Muscle layer of colon (tissue), 2 donors: ENCODE measurements around the gene CHD6.
"Not testable (repeated sequence)": the region's sequence is repeated elsewhere in the genome, so short reads cannot be mapped to it uniquely, and the experiment has no call there.

Experiments used
- H3K27ac ChIP-seq: one replicate; pipeline ENCODE4 v1.7.0; 2013; ENCODE audit warnings: low read depth, mild to moderate bottlenecking, low read length, moderate library complexity
- H3K27me3 ChIP-seq, 2 donors: one replicate each; pipeline ENCODE4 v1.7.0; 2013; ENCODE audit warnings: low read length in 2 of 2, mild to moderate bottlenecking in 2 of 2; ENCODE audit not compliant: insufficient read depth in 2 of 2, control insufficient read depth in 1 of 2
- H3K36me3 ChIP-seq: one replicate; pipeline ENCODE4 v1.7.0; 2013; ENCODE audit warnings: mild to moderate bottlenecking, low read length; ENCODE audit not compliant: insufficient read depth
- H3K4me1 ChIP-seq: one replicate; pipeline ENCODE4 v1.7.0; 2013; ENCODE audit warnings: mild to moderate bottlenecking, low read length; ENCODE audit not compliant: insufficient read depth
- H3K4me3 ChIP-seq, 2 donors: one replicate each; pipeline ENCODE4 v1.7.0; 2013; ENCODE audit warnings: low read length in 2 of 2, low read depth in 1 of 2, mild to moderate bottlenecking in 1 of 2, moderate library complexity in 1 of 2
- H3K9ac ChIP-seq: one replicate; pipeline ENCODE4 v1.7.0; 2013; ENCODE audit warnings: low read length
- H3K9me3 ChIP-seq: one replicate; pipeline ENCODE4 v1.7.0; 2013; ENCODE audit warnings: mild to moderate bottlenecking, low read length
- donor health status: abdominal sarcoma.
- donor health status: Adenocarcinoma of cecum.

The CHD6 gene

DNA sequence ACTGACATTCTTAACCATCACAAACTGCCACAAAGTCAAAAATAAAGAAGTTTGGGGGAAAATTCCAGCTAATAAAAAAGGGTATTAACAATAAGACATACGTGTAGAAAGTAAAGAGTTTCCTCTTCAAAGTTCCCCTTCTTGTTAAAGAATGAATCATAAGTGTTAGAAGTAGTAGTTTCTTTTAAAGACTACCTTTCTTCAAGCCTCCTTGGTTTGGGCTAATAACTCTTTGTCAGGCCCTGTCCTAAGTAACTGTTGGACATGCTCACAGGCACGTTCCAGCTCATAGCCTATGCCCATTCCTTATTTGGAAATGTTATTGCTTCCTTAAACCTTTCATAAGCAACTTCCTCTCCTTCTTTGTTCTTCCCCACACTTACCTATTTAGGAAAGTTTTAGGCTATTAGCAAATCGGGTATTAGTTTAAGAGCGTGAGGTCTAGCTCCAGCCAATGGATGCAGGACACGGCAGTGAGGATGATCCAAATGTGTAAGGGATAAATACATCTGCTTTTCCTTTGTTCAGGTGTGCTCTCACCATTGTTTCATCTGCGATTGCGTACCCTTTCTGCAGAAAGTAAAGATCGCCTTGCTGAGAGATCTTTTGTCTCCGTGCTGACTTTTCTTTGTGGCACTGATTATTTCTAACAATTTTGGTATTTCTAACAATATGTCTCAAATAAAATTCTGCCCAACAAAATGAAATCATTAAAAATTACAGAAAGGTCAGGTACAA lies 64.9 kb downstream of the CHD6 start:
- no peak overlapping the region for H3K4me3 ChIP-seq
- H3K36me3 ChIP-seq: no peaks in the 10 kb centered on the region
- H3K27ac ChIP-seq: no peak overlapping the region
- no peaks in the 10 kb centered on the region for H3K9me3 ChIP-seq
- H3K27me3 ChIP-seq: no peaks in the 10 kb centered on the region
- peaks cover 18% of the 10 kb centered on the region for H3K4me1 ChIP-seq
- H3K9ac ChIP-seq: no peak overlapping the region

GRCh38 chr20:41552295-41553068 lies 65.7 kb downstream of the CHD6 start:
- Histone ChIP-seq H3K4me3 (no peak overlapping the region), H3K9ac (no peak overlapping the region), H3K27ac (no peak overlapping the region), H3K27me3 (no peaks in the 10 kb centered on the region), H3K36me3 (no peaks in the 10 kb centered on the region), H3K4me1 (peaks cover 9% of the 10 kb centered on the region), H3K9me3 (no peaks in the 10 kb centered on the region)

DNA sequence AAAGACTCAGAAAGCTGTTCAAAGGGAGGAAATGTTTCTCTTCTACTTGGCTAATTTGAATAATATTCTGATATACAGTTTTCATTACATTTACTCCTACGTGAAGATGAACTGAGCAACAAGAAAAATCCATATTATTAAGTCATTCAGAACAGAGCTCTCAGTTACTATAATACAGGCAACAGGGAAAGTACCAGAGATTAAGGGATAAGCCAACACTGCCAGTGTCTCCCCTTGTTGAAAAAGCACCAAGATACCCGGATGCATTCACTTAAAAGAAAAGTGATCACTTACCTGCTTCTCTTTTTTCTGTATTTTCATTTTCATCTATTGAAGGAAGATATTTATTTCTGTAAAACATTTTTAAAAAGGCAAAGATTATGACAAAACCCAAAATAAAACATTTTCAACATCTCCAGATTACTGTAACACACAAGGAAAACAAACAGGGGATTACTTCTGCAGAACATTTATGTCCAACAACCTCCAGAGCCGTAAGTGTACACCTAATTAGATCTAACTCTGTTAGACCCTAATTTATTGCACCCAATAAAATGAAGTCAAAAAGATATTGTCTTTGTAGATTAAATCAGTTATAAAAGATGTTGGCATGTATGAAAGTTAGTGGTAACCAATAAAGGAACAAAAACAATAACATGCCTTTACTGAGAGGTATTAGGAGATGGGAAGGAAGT lies 67.0 kb downstream of the CHD6 start:
- Histone ChIP-seq H3K9ac (no peak overlapping the region), H3K4me1 (no peaks in the 10 kb centered on the region), H3K9me3 (no peaks in the 10 kb centered on the region), H3K36me3 (no peaks in the 10 kb centered on the region), H3K27me3 (no peaks in the 10 kb centered on the region), H3K27ac (no peak overlapping the region), H3K4me3 (no peak overlapping the region)

DNA sequence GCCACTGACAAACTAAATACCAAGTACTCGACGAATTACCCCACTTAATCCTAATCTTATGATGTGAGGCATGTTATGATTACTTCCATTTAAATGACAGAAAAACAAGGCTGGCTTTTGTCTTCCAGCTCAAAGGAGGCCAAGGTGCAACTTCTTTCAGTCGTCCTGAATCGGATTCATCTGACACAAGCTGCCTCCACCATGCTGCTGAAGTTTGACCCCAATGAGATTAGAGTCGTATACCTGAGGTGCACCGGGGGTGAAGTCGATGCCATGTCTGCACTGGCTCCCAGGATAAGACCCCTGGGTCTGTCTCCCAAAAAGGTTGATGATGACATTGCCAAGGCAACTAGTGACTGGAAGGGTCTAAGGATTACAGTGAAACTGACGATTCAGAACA lies 71.0 kb downstream of the CHD6 start:
- H3K36me3 ChIP-seq: no peaks in the 10 kb centered on the region
- H3K27me3 ChIP-seq: no peaks in the 10 kb centered on the region
- H3K4me3 ChIP-seq: no peak overlapping the region
- no peaks in the 10 kb centered on the region for H3K4me1 ChIP-seq
- H3K27ac ChIP-seq: no peak overlapping the region
- no peak overlapping the region for H3K9ac ChIP-seq
- H3K9me3 ChIP-seq: no peaks in the 10 kb centered on the region

DNA sequence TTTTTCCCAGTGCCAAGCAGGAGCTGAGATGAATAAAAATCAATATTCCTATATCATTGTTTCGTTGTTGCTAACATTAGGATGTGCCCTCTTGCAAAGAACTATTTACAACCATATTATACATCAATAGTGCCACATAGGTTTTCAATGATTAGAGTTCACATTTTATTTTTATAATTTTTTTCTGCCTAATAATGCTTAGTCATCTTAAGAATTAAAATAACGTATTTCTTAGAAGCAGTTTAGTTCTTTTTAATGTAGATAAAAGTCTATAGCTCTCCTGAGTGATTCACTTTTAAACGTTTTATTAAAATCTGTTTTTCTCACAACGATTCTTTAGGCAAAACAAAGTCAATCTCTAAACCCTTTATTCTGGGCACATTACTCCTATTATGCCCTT lies 71.6 kb downstream of the CHD6 start:
- no peaks in the 10 kb centered on the region for H3K4me1 ChIP-seq
- H3K9me3 ChIP-seq: no peaks in the 10 kb centered on the region
- no peaks in the 10 kb centered on the region for H3K36me3 ChIP-seq
- no peak overlapping the region for H3K27ac ChIP-seq
- H3K27me3 ChIP-seq: no peaks in the 10 kb centered on the region
- no peak overlapping the region for H3K4me3 ChIP-seq
- H3K9ac ChIP-seq: no peak overlapping the region

- no peak overlapping the region for H3K27ac ChIP-seq
- H3K9me3 ChIP-seq: no peaks in the 10 kb centered on the region
- H3K4me3 ChIP-seq: no peak overlapping the region
- no peaks in the 10 kb centered on the region for H3K36me3 ChIP-seq
- H3K27me3 ChIP-seq: no peaks in the 10 kb centered on the region
- H3K4me1 ChIP-seq: no peaks in the 10 kb centered on the region
- H3K9ac ChIP-seq: no peak overlapping the region
Measured at GRCh38 chr20:41544472-41544871, 73.7 kb downstream of the CHD6 start.

- no peak overlapping the region for H3K27ac ChIP-seq
- H3K9me3 ChIP-seq: no peaks in the 10 kb centered on the region
- H3K27me3 ChIP-seq: no peaks in the 10 kb centered on the region
- H3K36me3 ChIP-seq: no peaks in the 10 kb centered on the region
- H3K4me1 ChIP-seq: no peaks in the 10 kb centered on the region
- H3K9ac ChIP-seq: no peak overlapping the region
- no peak overlapping the region for H3K4me3 ChIP-seq
Measured at GRCh38 chr20:41540918-41541317, 77.3 kb downstream of the CHD6 start.

- H3K4me1 ChIP-seq: no peaks in the 10 kb centered on the region
- no peak overlapping the region for H3K9ac ChIP-seq
- no peaks in the 10 kb centered on the region for H3K36me3 ChIP-seq
- no peak overlapping the region for H3K4me3 ChIP-seq
- no peaks in the 10 kb centered on the region for H3K9me3 ChIP-seq
- no peaks in the 10 kb centered on the region for H3K27me3 ChIP-seq
- no peak overlapping the region for H3K27ac ChIP-seq
Measured at GRCh38 chr20:41540459-41540858, 77.7 kb downstream of the CHD6 start.

DNA sequence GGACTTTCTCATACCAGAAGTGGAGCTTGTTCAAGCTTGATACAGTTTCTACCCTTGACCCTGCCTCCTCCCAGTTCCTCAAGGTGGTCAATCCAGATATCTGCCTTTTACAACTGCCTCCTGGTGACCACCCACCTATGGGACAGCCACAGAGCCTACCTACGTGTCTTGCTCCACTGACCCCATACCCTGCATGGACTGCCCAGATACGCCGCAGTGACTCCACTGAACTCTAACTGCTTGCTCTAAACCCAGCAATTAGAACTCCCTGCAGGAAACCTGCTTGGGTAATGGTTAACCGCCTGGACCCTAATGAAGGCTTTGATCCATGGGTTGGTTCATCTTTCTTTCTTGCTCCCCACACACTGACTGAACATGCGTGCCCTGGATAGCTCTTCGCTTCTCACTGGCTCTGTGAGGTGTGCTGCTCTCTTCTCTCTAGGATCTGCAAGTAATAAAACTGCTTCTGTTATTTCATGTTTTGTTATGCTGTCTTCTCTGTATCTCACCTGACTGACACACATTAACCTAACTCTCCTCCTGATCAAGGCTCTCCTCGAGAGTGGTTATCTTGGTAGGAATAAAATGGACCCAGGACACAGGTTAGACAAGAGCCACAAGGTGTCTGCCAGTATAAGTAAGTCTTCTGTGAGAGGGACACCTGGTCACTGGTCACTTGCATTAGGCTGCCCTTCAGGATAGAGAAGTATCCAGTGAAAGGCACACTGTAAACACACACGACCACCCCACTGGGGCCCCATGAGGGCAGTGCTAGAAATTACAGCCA lies 79.2 kb downstream of the CHD6 start:
- H3K9ac ChIP-seq: no peak overlapping the region
- H3K4me3 ChIP-seq: no peak overlapping the region
- no peaks in the 10 kb centered on the region for H3K4me1 ChIP-seq
- no peak overlapping the region for H3K27ac ChIP-seq
- no peaks in the 10 kb centered on the region for H3K9me3 ChIP-seq
- H3K27me3 ChIP-seq: no peaks in the 10 kb centered on the region
- no peaks in the 10 kb centered on the region for H3K36me3 ChIP-seq

DNA sequence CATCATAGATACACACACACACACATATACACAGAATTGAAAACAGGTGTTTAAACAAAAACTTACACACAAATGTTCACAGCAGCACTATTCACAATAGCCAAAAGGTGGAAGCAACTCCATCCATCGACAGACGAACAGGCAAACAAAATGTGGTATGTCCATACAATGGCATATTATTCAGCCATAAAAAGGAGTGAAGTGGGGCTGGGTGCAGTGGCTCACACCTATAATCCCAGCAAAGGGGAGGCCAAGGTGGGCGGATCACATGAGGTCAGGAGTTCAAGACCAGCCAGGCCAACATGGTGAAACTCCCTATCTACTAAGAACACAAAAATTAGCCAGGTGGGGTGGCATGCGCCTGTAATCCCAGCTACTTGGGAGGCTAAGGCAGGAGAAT lies 80.3 kb downstream of the CHD6 start:
- Histone ChIP-seq H3K9ac (no peak overlapping the region), H3K9me3 (no peaks in the 10 kb centered on the region), H3K27me3 (no peaks in the 10 kb centered on the region), H3K36me3 (peaks cover 1% of the 10 kb centered on the region), H3K27ac (no peak overlapping the region), H3K4me1 (no peaks in the 10 kb centered on the region), H3K4me3 (no peak overlapping the region)

GRCh38 chr20:41535551-41535950 lies 82.6 kb downstream of the CHD6 start:
- peaks cover 11% of the 10 kb centered on the region for H3K36me3 ChIP-seq
- H3K9me3 ChIP-seq, H3K4me1 ChIP-seq, H3K9ac ChIP-seq, H3K27ac ChIP-seq, H3K4me3 ChIP-seq, H3K27me3 ChIP-seq: not testable (repeated sequence)
